Dermis blood vessel endothelial cell (primary cell): ENCODE measurements around the gene LTA4H. TPM values are rescaled to one million over a fixed set of nuclear protein-coding genes. Genes with fewer than 3 reads are reported as not detected.

Source experiments
- DNase-seq: peaks from one replicate; pipeline ENCODE4 v3.0.0; 2010
- total RNA-seq: library from RNA; depleted of rRNA; stranded (reverse); fragments of >200 nt; gene quantifications from 2 replicates; pipeline ENCODE4 v1.2.3, GENCODE V29; 2014

Gene LTA4H
- total RNA-seq, 1 donor from 2014 or later = 137 TPM

- DNase-seq = no peak
Observed at GRCh38 chr12:96056646-96057455, 21.5 kb upstream of the LTA4H start.

- DNase-seq = peak; percentile 83
Observed at GRCh38 chr12:96054244-96054610, 18.8 kb upstream of the LTA4H start.

- DNase-seq = peak; percentile 56
Observed at GRCh38 chr12:96053476-96054243, 18.3 kb upstream of the LTA4H start.

- no peak for DNase-seq
Observed at GRCh38 chr12:96051756-96052485, 16.5 kb upstream of the LTA4H start.

GRCh38 chr12:96050139-96050538 is 14.8 kb upstream of the LTA4H start:
- DNase-seq = no peak

GRCh38 chr12:96049101-96049500 is 13.7 kb upstream of the LTA4H start:
- no peak for DNase-seq

- peak; percentile 29 for DNase-seq
Observed at GRCh38 chr12:96048393-96048969, 13.1 kb upstream of the LTA4H start.

GRCh38 chr12:96047229-96048211 is 12.1 kb upstream of the LTA4H start:
- peak; percentile 69 for DNase-seq

GRCh38 chr12:96046543-96047228 is 11.3 kb upstream of the LTA4H start:
- no peak for DNase-seq

- DNase-seq = no peak
Observed at GRCh38 chr12:96045566-96045965, 10.2 kb upstream of the LTA4H start.

GRCh38 chr12:96044943-96045290 is 9.5 kb upstream of the LTA4H start:
- no peak for DNase-seq

- no peak for DNase-seq
Observed at GRCh38 chr12:96044017-96044942, 8.9 kb upstream of the LTA4H start.

- no peak for DNase-seq
Observed at GRCh38 chr12:96041181-96041580, 5.8 kb upstream of the LTA4H start.

GRCh38 chr12:96040305-96041133 is 5.1 kb upstream of the LTA4H start:
- DNase-seq = no peak

GRCh38 chr12:96039516-96039915 is 4.1 kb upstream of the LTA4H start:
- DNase-seq = no peak

GRCh38 chr12:96036765-96037455 is 1.5 kb upstream of the LTA4H start:
- no peak for DNase-seq

- DNase-seq = peak; percentile 39
Observed at GRCh38 chr12:96034621-96035282, 635 bp downstream of the LTA4H start.
